Mammary epithelial cell (primary cell): Measurements from ENCODE around the gene ESRRG.

Experiments used
- EZH2 ChIP-seq: IDR thresholded peaks from 2 replicates; pipeline ENCODE4 v1.6.1; 2012; ENCODE audit warnings: low read length, inconsistent platforms, borderline replicate concordance
- TF ChIP-seq, protein P1 (sequence below), 2 donors: IDR thresholded peaks in 1 of 2; conservative IDR thresholded peaks in 1 of 2; 2 replicates each; pipeline ENCODE4 v1.5.1; 2011 to 2012; ENCODE audit warnings: inconsistent platforms in 2 of 2, low read length in 2 of 2, mild to moderate bottlenecking in 2 of 2, control low read depth in 1 of 2, low read depth in 1 of 2; ENCODE audit not compliant: insufficient read depth in 1 of 2; ENCODE audit errors: extremely low read depth in 1 of 2

DNA sequence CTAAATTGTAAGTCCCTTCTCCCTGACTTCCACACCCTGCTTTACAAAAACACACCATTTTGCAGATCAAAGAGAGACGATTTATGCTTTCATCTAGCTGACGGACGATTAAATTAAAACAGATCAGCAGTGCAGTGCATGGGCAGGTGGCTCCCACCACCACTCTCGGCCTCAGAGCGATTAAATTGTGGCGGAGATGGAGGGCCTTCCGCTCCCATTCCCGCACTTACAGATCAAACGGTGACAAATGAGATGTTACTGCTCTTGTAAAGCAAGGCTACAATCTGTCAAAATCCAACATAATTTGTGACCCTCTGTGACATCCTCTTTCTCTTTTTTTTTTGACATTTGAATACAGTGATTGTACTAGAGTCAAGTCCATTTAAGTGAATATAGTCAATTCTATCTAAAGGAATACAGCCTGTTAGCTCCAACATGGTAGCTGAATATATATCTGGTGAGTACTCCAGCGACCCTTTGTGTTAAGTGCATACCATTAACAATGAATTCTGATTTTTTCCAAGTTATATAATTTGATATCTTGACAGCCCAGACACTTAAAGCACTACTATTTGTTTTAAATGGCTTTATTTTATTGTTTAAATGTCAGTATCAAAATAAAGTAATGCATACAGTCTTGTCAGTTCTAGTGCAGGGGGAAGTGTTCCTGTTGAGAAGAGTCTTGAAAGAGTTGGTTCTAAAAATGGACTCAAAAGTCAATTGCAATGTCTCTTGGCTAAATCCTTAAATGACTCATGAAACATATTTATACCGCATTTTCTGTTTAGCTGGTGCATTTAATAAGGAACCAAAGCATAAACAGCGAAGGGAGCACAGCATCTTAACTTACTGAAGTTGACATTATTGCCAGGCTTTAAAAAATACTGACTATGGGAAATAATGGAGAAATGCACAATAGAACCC lies 109.0 kb downstream of the ESRRG start:
- TF ChIP-seq, protein P1, sequence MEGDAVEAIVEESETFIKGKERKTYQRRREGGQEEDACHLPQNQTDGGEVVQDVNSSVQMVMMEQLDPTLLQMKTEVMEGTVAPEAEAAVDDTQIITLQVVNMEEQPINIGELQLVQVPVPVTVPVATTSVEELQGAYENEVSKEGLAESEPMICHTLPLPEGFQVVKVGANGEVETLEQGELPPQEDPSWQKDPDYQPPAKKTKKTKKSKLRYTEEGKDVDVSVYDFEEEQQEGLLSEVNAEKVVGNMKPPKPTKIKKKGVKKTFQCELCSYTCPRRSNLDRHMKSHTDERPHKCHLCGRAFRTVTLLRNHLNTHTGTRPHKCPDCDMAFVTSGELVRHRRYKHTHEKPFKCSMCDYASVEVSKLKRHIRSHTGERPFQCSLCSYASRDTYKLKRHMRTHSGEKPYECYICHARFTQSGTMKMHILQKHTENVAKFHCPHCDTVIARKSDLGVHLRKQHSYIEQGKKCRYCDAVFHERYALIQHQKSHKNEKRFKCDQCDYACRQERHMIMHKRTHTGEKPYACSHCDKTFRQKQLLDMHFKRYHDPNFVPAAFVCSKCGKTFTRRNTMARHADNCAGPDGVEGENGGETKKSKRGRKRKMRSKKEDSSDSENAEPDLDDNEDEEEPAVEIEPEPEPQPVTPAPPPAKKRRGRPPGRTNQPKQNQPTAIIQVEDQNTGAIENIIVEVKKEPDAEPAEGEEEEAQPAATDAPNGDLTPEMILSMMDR (conservative IDR thresholded peaks at IDR 0.05 in 1 of 2, IDR thresholded peaks at IDR 0.05 in 1 of 2; ENCODE audit: extremely low read depth in 1 of 2, insufficient read depth in 1 of 2, low read depth in 1 of 2, low read length in 2 of 2): no peak
- TF ChIP-seq EZH2: no peak
